Measurements from ENCODE around the gene RLBP1. TPM values are rescaled to one million over a fixed set of nuclear protein-coding genes. Genes with fewer than 3 reads are reported as not detected.

RLBP1 gene
- total RNA-seq, 1 experiment from 2014 or later: not detected

DNA sequence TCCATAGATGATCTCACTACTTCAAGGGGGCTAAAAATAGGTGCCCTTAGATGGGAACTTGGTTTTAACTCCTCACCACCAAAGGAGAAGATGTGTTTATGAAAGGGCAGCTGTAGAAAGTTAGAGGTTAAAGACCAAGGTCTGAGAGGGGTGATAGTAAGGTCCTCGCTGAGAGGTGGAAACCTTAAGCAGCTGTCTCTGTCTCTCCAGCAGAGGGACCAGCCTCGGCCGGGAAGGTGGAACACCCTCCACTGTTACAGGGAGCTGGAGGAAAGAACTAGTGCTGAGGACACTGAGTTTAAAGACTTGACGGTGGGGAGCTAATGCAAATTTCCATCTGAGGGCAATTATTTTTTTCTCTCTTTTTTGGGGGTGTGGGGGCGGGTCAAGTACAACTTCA, 8.9 kb upstream of the RLBP1 start:
- Histone ChIP-seq H3K4me2 (ENCODE audit: low read length) (peak overlapping the region; percentile 41; the same call in 1 of the 2 replicates), H4K20me1 (ENCODE audit: low read length) (no peaks in the 10 kb centered on the region), H3K27ac (ENCODE audit: low read length) (peak overlapping the region; percentile 53), H3K9me2 (replicated peaks; ENCODE audit: low read length) (no peaks in the 10 kb centered on the region), H3K9me3 (ENCODE audit: low read length) (no peaks in the 10 kb centered on the region), H3K27me3 (ENCODE audit: low read length) (no peaks in the 10 kb centered on the region), H3K36me3 (ENCODE audit: low read depth, low read length) (no peaks in the 10 kb centered on the region), H3K79me2 (ENCODE audit: low read length) (no peaks in the 10 kb centered on the region), H3K4me3 (ENCODE audit: low read length) (no peak overlapping the region), H2AFZ (ENCODE audit: low read length) (0 out of 2 replicates have a peak overlapping the region, but pooled peaks have one; percentile 9), H3K4me1 (ENCODE audit: insufficient read depth, low read length) (peaks cover 13% of the 10 kb centered on the region), H3F3A (ENCODE audit: low read length, unreplicated experiment) (no peaks in the 10 kb centered on the region), H3K9ac (ENCODE audit: low read length) (peak overlapping the region; percentile 14; the same call in 1 of the 2 replicates)
- DNase-seq (no peak), ATAC-seq (peak; percentile 64; the same call in 1 of the 2 replicates)
- intact Hi-C loops (cut with micrococcal nuclease): no loop called here
- BruUV-seq (replicated peaks): no TSS peak
- CTCF ChIA-PET: interaction anchor here (1.0 to 1.2 kb wide), 2 partner anchors 23 to 52 kb away, joined by 3 to 7 read pairs; no protein-coding TSS in a partner anchor
- no peak; the same call in 1 of the 2 replicates for TF ChIP-seq CTCF (conservative IDR thresholded peaks at IDR 0.05; ENCODE audit: low read depth, low read length)
- TF ChIP-seq EZH2phosphoT487 (IDR thresholded peaks at IDR 0.05; ENCODE audit: borderline replicate concordance, low read length): no peak
- TF ChIP-seq EZH2 (IDR thresholded peaks at IDR 0.05; ENCODE audit: low read length, unreplicated experiment): no peak
- POLR2A ChIA-PET (ENCODE audit: unreplicated experiment): no interaction called here

- Histone ChIP-seq H4K20me1 (ENCODE audit: low read length) (no peaks in the 10 kb centered on the region), H3K9me3 (ENCODE audit: low read length) (no peaks in the 10 kb centered on the region), H3K27me3 (ENCODE audit: low read length) (no peaks in the 10 kb centered on the region), H3K9ac (ENCODE audit: low read length) (no peak overlapping the region), H3K4me3 (ENCODE audit: low read length) (no peak overlapping the region), H3F3A (ENCODE audit: low read length, unreplicated experiment) (no peaks in the 10 kb centered on the region), H3K4me2 (ENCODE audit: low read length) (no peak overlapping the region), H3K27ac (ENCODE audit: low read length) (no peak overlapping the region), H3K36me3 (ENCODE audit: low read depth, low read length) (no peaks in the 10 kb centered on the region), H2AFZ (ENCODE audit: low read length) (no peak overlapping the region), H3K79me2 (ENCODE audit: low read length) (no peaks in the 10 kb centered on the region), H3K9me2 (replicated peaks; ENCODE audit: low read length) (no peaks in the 10 kb centered on the region), H3K4me1 (ENCODE audit: insufficient read depth, low read length) (peaks cover 13% of the 10 kb centered on the region)
- BruUV-seq (replicated peaks): no TSS peak
- TF ChIP-seq EZH2phosphoT487 (IDR thresholded peaks at IDR 0.05; ENCODE audit: borderline replicate concordance, low read length): no peak
- no peak for TF ChIP-seq CTCF (conservative IDR thresholded peaks at IDR 0.05; ENCODE audit: low read depth, low read length)
- no peak for TF ChIP-seq EZH2 (IDR thresholded peaks at IDR 0.05; ENCODE audit: low read length, unreplicated experiment)
- ATAC-seq: no peak
- intact Hi-C loops (cut with micrococcal nuclease): no loop called here
- DNase-seq: no peak
- CTCF ChIA-PET: no interaction called here
- POLR2A ChIA-PET (ENCODE audit: unreplicated experiment): no interaction called here
These were observed 6.0 kb upstream of the RLBP1 start for GRCh38 chr15:89227425-89227824.

DNA sequence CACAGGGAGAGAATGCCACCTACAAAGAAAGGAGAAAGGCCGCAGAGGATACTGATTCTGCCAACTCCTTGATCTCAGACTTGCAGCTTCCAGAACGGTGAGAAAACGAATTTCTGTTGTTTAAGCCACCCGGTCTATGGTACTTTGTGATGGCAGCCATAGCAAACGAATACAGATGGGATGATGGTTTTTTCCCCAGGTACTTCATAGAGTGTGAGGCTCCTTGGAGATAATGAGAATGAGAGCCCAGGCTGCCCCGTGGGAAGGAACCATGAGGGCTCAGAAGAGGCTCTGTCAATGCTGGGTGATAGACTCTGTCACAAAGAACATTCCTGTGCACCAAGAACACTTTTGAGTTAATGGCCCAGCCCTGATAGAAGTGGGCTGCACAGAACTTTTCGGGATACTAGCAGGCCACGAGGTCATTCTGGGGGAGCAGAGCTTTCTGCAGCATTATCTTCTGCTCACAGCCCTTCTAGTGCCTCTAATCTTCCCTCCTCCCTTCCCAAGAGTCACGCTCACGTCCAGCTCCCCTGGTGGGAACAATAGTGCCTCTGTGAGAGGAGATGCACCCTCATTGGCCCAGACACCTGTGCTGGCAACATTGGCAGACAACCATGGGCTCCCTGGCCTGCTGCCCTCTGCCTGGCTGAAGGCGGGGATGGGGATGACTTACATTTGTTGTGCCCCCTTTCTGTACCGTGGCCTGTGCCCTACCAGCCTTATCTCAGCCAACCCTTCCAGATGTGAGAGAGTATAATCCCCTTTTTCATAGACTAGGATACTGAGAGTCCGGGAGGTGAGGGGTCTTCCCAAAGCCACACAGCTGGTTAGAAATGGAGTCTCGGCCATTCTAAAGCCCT, 5.2 kb upstream of the RLBP1 start:
- POLR2A ChIA-PET (ENCODE audit: unreplicated experiment): no interaction called here
- no TSS peak for BruUV-seq (replicated peaks)
- H4K20me1 ChIP-seq (ENCODE audit: low read length): no peaks in the 10 kb centered on the region
- no peaks in the 10 kb centered on the region for H3K79me2 ChIP-seq (ENCODE audit: low read length)
- H3K9me2 ChIP-seq (replicated peaks; ENCODE audit: low read length): no peaks in the 10 kb centered on the region
- no peaks in the 10 kb centered on the region for H3F3A ChIP-seq (ENCODE audit: low read length, unreplicated experiment)
- no peaks in the 10 kb centered on the region for H3K9me3 ChIP-seq (ENCODE audit: low read length)
- peaks cover 13% of the 10 kb centered on the region for H3K4me1 ChIP-seq (ENCODE audit: insufficient read depth, low read length)
- H3K4me3 ChIP-seq (ENCODE audit: low read length): no peak overlapping the region
- no peak overlapping the region for H3K9ac ChIP-seq (ENCODE audit: low read length)
- ATAC-seq: no peak
- intact Hi-C loops (cut with micrococcal nuclease): no loop called here
- no peak for DNase-seq
- CTCF ChIA-PET: no interaction called here
- H3K4me2 ChIP-seq (ENCODE audit: low read length): no peak overlapping the region
- H2AFZ ChIP-seq (ENCODE audit: low read length): no peak overlapping the region
- no peaks in the 10 kb centered on the region for H3K36me3 ChIP-seq (ENCODE audit: low read depth, low read length)
- TF ChIP-seq CTCF (conservative IDR thresholded peaks at IDR 0.05; ENCODE audit: low read depth, low read length): no peak
- no peak for TF ChIP-seq EZH2phosphoT487 (IDR thresholded peaks at IDR 0.05; ENCODE audit: borderline replicate concordance, low read length)
- TF ChIP-seq EZH2 (IDR thresholded peaks at IDR 0.05; ENCODE audit: low read length, unreplicated experiment): no peak
- no peaks in the 10 kb centered on the region for H3K27me3 ChIP-seq (ENCODE audit: low read length)
- no peak overlapping the region for H3K27ac ChIP-seq (ENCODE audit: low read length)
